BJ (cell line): ENCODE results near the gene PRKG1. TPM values are rescaled to one million over a fixed set of nuclear protein-coding genes. Genes with fewer than 3 reads are reported as not detected.

Experiments
- CTCF ChIA-PET: fragments of 350-600 bp; formaldehyde crosslinking; extraction: SDS; loops from one replicate; lab custom pipeline; 2021; ENCODE audit warnings: antibody characterized with exemption, inconsistent platforms; lab: Yijun Ruan, JAX
- POLR2A ChIA-PET: fragments of 300-600 bp; sonication (Branson Sonifier 250); formaldehyde crosslinking; extraction: SDS; loops from one replicate; lab custom pipeline; 2021; ENCODE audit warnings: antibody characterized with exemption; lab: Charles Lee
- DNase-seq: peaks from one replicate; pipeline ENCODE4 v3.0.0-alpha.2; 2011; ENCODE audit warnings: low read depth
- H3K27me3 ChIP-seq: 2 replicates; pipeline ENCODE4 v1.6.0; 2011; ENCODE audit warnings: low read length; ENCODE audit not compliant: control insufficient read depth, insufficient read depth
- H3K36me3 ChIP-seq: 2 replicates; pipeline ENCODE4 v1.5.1; 2011; ENCODE audit warnings: low read length; ENCODE audit not compliant: control insufficient read depth, insufficient read depth
- H3K4me3 ChIP-seq: 2 replicates; pipeline ENCODE4 v1.5.1; 2011; ENCODE audit warnings: low read depth, mild to moderate bottlenecking, control low read depth, low read length
- CTCF ChIP-seq: IDR thresholded peaks from 2 replicates; pipeline ENCODE4 v1.5.1; 2011; ENCODE audit warnings: low read depth, mild to moderate bottlenecking, control low read depth, inconsistent platforms, low read length, moderate library complexity; ENCODE audit not compliant: insufficient read depth
- polyA plus RNA-seq: library from polyadenylated mRNA; depleted of rRNA; stranded (reverse); fragments of >200 nt; gene quantifications from 2 replicates; pipeline ENCODE4 v1.2.3, GENCODE V29; 2011

PRKG1 gene
- polyA plus RNA-seq, 1 experiment, result 9.7 TPM

GRCh38 chr10:51821045-51821444, 746.8 kb downstream of the PRKG1 start:
- no peak overlapping the region for H3K4me3 ChIP-seq
- ChIA-PET CTCF (no interaction called here), POLR2A (no interaction called here)
- no peaks in the 10 kb centered on the region for H3K36me3 ChIP-seq
- TF ChIP-seq CTCF, result no peak
- H3K27me3 ChIP-seq, result no peaks in the 10 kb centered on the region
- no peak for DNase-seq

GRCh38 chr10:51821745-51822144, 747.5 kb downstream of the PRKG1 start:
- Histone ChIP-seq H3K36me3 (no peaks in the 10 kb centered on the region), H3K4me3 (no peak overlapping the region), H3K27me3 (no peaks in the 10 kb centered on the region)
- TF ChIP-seq CTCF, result no peak
- ChIA-PET POLR2A (no interaction called here), CTCF (no interaction called here)
- no peak for DNase-seq

GRCh38 chr10:51832652-51833383, 758.5 kb downstream of the PRKG1 start:
- H3K4me3 ChIP-seq, result no peak overlapping the region
- no peak for TF ChIP-seq CTCF
- POLR2A ChIA-PET, result no interaction called here
- H3K36me3 ChIP-seq, result no peaks in the 10 kb centered on the region
- CTCF ChIA-PET, result no interaction called here
- H3K27me3 ChIP-seq, result no peaks in the 10 kb centered on the region
- DNase-seq, result no peak

GRCh38 chr10:51834548-51834947, 760.3 kb downstream of the PRKG1 start:
- POLR2A ChIA-PET, result no interaction called here
- DNase-seq, result no peak
- no peaks in the 10 kb centered on the region for H3K36me3 ChIP-seq
- TF ChIP-seq CTCF, result no peak
- CTCF ChIA-PET, result no interaction called here
- no peaks in the 10 kb centered on the region for H3K27me3 ChIP-seq
- H3K4me3 ChIP-seq, result no peak overlapping the region

GRCh38 chr10:51838471-51838870, 764.2 kb downstream of the PRKG1 start:
- CTCF ChIA-PET, result no interaction called here
- TF ChIP-seq CTCF, result no peak
- Histone ChIP-seq H3K4me3 (no peak overlapping the region), H3K36me3 (no peaks in the 10 kb centered on the region), H3K27me3 (no peaks in the 10 kb centered on the region)
- no peak for DNase-seq
- POLR2A ChIA-PET, result no interaction called here
